Measurements from ENCODE around the gene PFKL.
"Not testable (repeated sequence)": the region's sequence is repeated elsewhere in the genome, so short reads cannot be mapped to it uniquely, and the experiment has no call there.

PFKL gene

GRCh38 chr21:44337941-44338895, 38.4 kb downstream of the PFKL start:
- peak overlapping the region; percentile 60 to 74 for H3K4me3 ChIP-seq (ENCODE audit: low read length in 2 of 2)
- peaks cover 19% of the 10 kb centered on the region for H3K4me1 ChIP-seq (ENCODE audit: control insufficient read depth, insufficient read depth, low read length)
- H3K9ac ChIP-seq (ENCODE audit: low read length in 2 of 2), result peak overlapping the region; percentile 42 to 54
- peak overlapping the region; percentile 78 for H3K27ac ChIP-seq (ENCODE audit: low read length)
- H3K36me3 ChIP-seq (ENCODE audit: control insufficient read depth in 2 of 2, insufficient read depth in 2 of 2, low read length in 2 of 2), result peaks cover 5% of the 10 kb centered on the region in 2 donors
- H3K9me3 ChIP-seq (ENCODE audit: control insufficient read depth in 2 of 2, low read length in 2 of 2), result no peaks in the 10 kb centered on the region
- H3K27me3 ChIP-seq (ENCODE audit: control insufficient read depth in 1 of 2, insufficient read depth in 2 of 2, low read length in 2 of 2), result no peaks in the 10 kb centered on the region

DNA sequence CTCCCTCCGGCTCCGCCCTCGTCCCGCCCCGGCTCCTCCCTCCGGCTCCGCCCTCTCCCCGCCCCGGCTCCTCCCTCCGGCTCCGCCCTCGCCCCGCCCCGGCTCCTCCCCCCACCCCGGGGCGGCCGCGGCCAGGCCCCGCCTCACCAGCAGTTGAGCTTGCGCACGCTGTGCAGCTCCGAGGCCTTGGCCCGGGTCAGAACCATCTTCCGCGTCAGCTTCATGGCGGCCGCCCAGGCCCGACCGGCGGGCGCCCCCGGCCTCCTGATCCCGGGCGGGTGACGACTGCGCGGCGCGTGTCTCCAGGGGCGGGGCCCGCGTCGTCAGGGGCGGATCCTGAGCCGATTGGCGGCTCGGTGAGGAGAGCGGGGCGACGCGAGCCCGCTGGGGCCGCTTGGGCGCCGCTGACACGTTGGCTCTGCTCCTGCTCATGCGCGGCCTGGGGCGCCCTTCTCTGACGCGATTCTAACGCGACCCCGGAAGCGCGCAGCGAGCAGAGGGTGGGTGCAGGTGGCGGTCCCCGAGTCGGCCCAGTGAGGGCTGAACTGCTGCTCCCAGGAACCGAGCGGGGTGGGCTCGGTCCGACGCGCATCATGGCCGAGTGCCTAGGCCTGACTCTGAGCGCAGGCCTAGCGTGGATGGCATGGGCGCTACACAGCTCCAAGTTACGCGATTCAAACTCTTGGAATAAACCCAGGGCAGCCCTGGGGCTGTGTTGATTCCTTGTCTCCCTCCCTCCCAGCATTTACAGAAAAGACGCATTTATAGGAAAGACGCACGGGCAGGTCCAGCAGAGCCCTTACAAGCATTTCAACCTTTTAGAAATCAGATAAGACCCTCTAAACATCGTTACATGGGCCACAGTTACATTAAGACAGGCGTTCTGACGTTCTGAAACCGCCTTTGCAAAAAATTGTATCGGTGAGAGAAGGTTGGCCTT, 39.4 kb downstream of the PFKL start, which contains the start of gene CFAP410:
Gene CFAP410 (minus strand): TSS at position 420 of the 940 bp plus-strand sequence. CDS start 196 bp downstream, at position 224.
- H3K9ac ChIP-seq (ENCODE audit: low read length in 2 of 2), result peak within 1 kb of the TSS; percentile 93 to 98
- H3K27me3 ChIP-seq (ENCODE audit: control insufficient read depth in 1 of 2, insufficient read depth in 2 of 2, low read length in 2 of 2), result no peaks in the 10 kb centered on the region
- H3K4me3 ChIP-seq (ENCODE audit: low read length in 2 of 2), result peak within 1 kb of the TSS; percentile 88 to 97
- peak within 1 kb of the TSS; percentile 98 for H3K27ac ChIP-seq (ENCODE audit: low read length)
- no peaks in the 10 kb centered on the region for H3K9me3 ChIP-seq (ENCODE audit: control insufficient read depth in 2 of 2, low read length in 2 of 2)
- H3K4me1 ChIP-seq (ENCODE audit: control insufficient read depth, insufficient read depth, low read length), result peaks cover 19% of the 10 kb centered on the region
- peaks cover 5% of the 10 kb centered on the region in 2 donors for H3K36me3 ChIP-seq (ENCODE audit: control insufficient read depth in 2 of 2, insufficient read depth in 2 of 2, low read length in 2 of 2)

DNA sequence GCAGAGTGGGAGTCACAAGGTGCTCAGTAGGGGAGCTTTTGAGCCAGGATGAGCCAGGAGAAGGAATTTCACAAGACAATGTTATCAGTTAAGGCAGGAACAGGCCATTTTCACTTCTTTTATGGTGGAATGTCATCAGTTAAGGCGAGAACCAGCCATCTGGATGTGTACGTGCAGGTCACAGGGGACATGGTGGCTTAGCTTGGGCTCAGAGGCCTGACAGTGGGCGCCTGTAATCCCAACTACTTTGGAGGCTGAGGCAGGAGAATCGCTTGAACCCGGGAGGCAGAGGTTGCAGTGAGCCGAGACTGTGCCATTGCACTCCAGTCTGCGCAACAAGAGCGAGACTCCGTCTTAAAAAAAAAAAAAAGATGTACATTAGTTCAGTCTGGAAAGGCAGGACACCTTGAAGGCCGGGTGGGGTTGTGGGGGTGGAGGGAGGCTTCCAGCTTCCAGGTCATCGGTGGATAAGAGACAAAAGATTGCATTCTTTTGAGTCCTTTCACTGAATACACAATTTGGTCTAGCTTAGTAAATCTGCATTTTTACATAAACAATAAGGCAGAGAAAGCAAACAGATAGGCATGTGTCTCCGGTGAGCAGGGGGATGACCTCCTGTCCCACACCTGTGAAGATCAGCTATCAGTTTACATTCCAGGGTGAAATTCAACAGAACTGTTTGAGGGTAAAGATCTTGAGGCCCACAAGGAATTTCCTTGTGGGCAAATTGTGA, 42.0 kb downstream of the PFKL start:
- H3K4me3 ChIP-seq (ENCODE audit: low read length in 2 of 2), result not testable (repeated sequence)

DNA sequence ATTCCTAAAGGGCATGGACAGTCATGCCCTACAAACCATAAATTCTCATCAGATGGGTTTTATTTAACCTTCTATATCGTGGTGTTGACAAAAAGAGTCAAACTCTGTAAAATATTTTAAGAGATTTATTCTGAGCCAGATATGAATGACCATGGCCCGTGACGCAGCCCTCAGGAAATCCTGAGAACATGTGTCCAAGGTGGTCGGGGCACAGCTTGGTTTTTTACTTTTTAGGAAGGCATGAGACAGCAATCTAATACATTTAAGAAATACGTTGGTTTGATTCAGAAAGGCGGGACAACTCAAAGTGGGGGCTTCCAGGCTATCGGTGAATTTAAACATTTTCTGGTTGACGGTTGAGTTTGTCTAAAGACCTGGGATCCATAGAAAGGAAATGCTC, 43.1 kb downstream of the PFKL start:
- not testable (repeated sequence) for H3K9ac ChIP-seq (ENCODE audit: low read length in 2 of 2); H3K4me3 ChIP-seq (ENCODE audit: low read length in 2 of 2); H3K27ac ChIP-seq (ENCODE audit: low read length); H3K27me3 ChIP-seq (ENCODE audit: control insufficient read depth in 1 of 2, insufficient read depth in 2 of 2, low read length in 2 of 2); H3K36me3 ChIP-seq (ENCODE audit: control insufficient read depth in 2 of 2, insufficient read depth in 2 of 2, low read length in 2 of 2); H3K9me3 ChIP-seq (ENCODE audit: control insufficient read depth in 2 of 2, low read length in 2 of 2)
- peaks cover 15% of the 10 kb centered on the region for H3K4me1 ChIP-seq (ENCODE audit: control insufficient read depth, insufficient read depth, low read length)

More for the DNA sequence above, 42.0 kb downstream of the PFKL start:
- not testable (repeated sequence) for H3K27ac ChIP-seq (ENCODE audit: low read length); H3K9me3 ChIP-seq (ENCODE audit: control insufficient read depth in 2 of 2, low read length in 2 of 2); H3K36me3 ChIP-seq (ENCODE audit: control insufficient read depth in 2 of 2, insufficient read depth in 2 of 2, low read length in 2 of 2); H3K9ac ChIP-seq (ENCODE audit: low read length in 2 of 2); H3K27me3 ChIP-seq (ENCODE audit: control insufficient read depth in 1 of 2, insufficient read depth in 2 of 2, low read length in 2 of 2)
- peaks cover 19% of the 10 kb centered on the region for H3K4me1 ChIP-seq (ENCODE audit: control insufficient read depth, insufficient read depth, low read length)

- Histone ChIP-seq H3K27ac (ENCODE audit: low read length) (no peak overlapping the region), H3K9ac (ENCODE audit: low read length in 2 of 2) (no peak overlapping the region), H3K27me3 (ENCODE audit: control insufficient read depth in 1 of 2, insufficient read depth in 2 of 2, low read length in 2 of 2) (peaks cover 15 to 16% of the 10 kb centered on the region in 2 donors), H3K9me3 (ENCODE audit: control insufficient read depth in 2 of 2, low read length in 2 of 2) (no peaks in the 10 kb centered on the region), H3K4me1 (ENCODE audit: control insufficient read depth, insufficient read depth, low read length) (peaks cover 7% of the 10 kb centered on the region), H3K36me3 (ENCODE audit: control insufficient read depth in 2 of 2, insufficient read depth in 2 of 2, low read length in 2 of 2) (no peaks in the 10 kb centered on the region), H3K4me3 (ENCODE audit: low read length in 2 of 2) (no peak overlapping the region)
Measured at GRCh38 chr21:44344541-44345183, 44.8 kb downstream of the PFKL start.

DNA sequence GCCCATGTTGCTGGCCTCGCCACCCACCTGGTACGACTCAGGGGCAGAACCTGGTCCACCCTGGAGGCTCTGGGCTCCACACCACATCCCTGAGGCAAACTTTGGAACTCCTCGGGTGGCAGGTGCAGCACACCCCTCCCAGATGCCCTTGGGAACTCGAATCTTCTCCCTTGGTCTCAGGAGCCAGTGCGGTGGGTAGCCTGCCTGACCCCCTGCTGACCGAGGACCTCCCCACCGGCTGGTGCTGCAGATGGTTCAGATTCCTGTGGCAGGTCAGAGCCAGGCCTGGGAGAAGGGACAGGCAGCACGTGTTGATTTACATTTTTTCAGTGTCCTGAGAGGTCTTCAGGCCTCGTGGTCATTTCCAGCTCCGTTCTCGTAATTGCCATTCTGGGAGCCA, 45.6 kb downstream of the PFKL start:
- no peak overlapping the region for H3K9ac ChIP-seq (ENCODE audit: low read length in 2 of 2)
- H3K9me3 ChIP-seq (ENCODE audit: control insufficient read depth in 2 of 2, low read length in 2 of 2), result no peaks in the 10 kb centered on the region
- H3K4me1 ChIP-seq (ENCODE audit: control insufficient read depth, insufficient read depth, low read length), result peaks cover 6% of the 10 kb centered on the region
- H3K27me3 ChIP-seq (ENCODE audit: control insufficient read depth in 1 of 2, insufficient read depth in 2 of 2, low read length in 2 of 2), result peaks cover 18 to 19% of the 10 kb centered on the region in 2 donors
- no peaks in the 10 kb centered on the region for H3K36me3 ChIP-seq (ENCODE audit: control insufficient read depth in 2 of 2, insufficient read depth in 2 of 2, low read length in 2 of 2)
- no peak overlapping the region for H3K27ac ChIP-seq (ENCODE audit: low read length)
- H3K4me3 ChIP-seq (ENCODE audit: low read length in 2 of 2), result no peak overlapping the region

GRCh38 chr21:44347911-44348451, 48.1 kb downstream of the PFKL start:
- Histone ChIP-seq H3K27me3 (ENCODE audit: control insufficient read depth in 1 of 2, insufficient read depth in 2 of 2, low read length in 2 of 2) (peaks cover 24 to 33% of the 10 kb centered on the region in 2 donors), H3K9me3 (ENCODE audit: control insufficient read depth in 2 of 2, low read length in 2 of 2) (no peaks in the 10 kb centered on the region), H3K4me1 (ENCODE audit: control insufficient read depth, insufficient read depth, low read length) (peaks cover 6% of the 10 kb centered on the region), H3K27ac (ENCODE audit: low read length) (no peak overlapping the region), H3K9ac (ENCODE audit: low read length in 2 of 2) (no peak overlapping the region), H3K36me3 (ENCODE audit: control insufficient read depth in 2 of 2, insufficient read depth in 2 of 2, low read length in 2 of 2) (no peaks in the 10 kb centered on the region), H3K4me3 (ENCODE audit: low read length in 2 of 2) (no peak overlapping the region)

- H3K4me3 ChIP-seq (ENCODE audit: low read length in 2 of 2), result no peak overlapping the region
- H3K4me1 ChIP-seq (ENCODE audit: control insufficient read depth, insufficient read depth, low read length), result peaks cover 7% of the 10 kb centered on the region
- H3K9me3 ChIP-seq (ENCODE audit: control insufficient read depth in 2 of 2, low read length in 2 of 2), result no peaks in the 10 kb centered on the region
- no peak overlapping the region for H3K27ac ChIP-seq (ENCODE audit: low read length)
- no peak overlapping the region for H3K9ac ChIP-seq (ENCODE audit: low read length in 2 of 2)
- H3K36me3 ChIP-seq (ENCODE audit: control insufficient read depth in 2 of 2, insufficient read depth in 2 of 2, low read length in 2 of 2), result no peaks in the 10 kb centered on the region
- peaks cover 24 to 33% of the 10 kb centered on the region in 2 donors for H3K27me3 ChIP-seq (ENCODE audit: control insufficient read depth in 1 of 2, insufficient read depth in 2 of 2, low read length in 2 of 2)
Measured at GRCh38 chr21:44348861-44349260, 49.0 kb downstream of the PFKL start.

GRCh38 chr21:44349416-44349846, 49.6 kb downstream of the PFKL start:
- Histone ChIP-seq H3K4me1 (ENCODE audit: control insufficient read depth, insufficient read depth, low read length) (peaks cover 7% of the 10 kb centered on the region), H3K9ac (ENCODE audit: low read length in 2 of 2) (no peak overlapping the region), H3K27me3 (ENCODE audit: control insufficient read depth in 1 of 2, insufficient read depth in 2 of 2, low read length in 2 of 2) (peaks cover 24 to 33% of the 10 kb centered on the region in 2 donors), H3K4me3 (ENCODE audit: low read length in 2 of 2) (no peak overlapping the region), H3K9me3 (ENCODE audit: control insufficient read depth in 2 of 2, low read length in 2 of 2) (no peaks in the 10 kb centered on the region), H3K27ac (ENCODE audit: low read length) (no peak overlapping the region), H3K36me3 (ENCODE audit: control insufficient read depth in 2 of 2, insufficient read depth in 2 of 2, low read length in 2 of 2) (no peaks in the 10 kb centered on the region)

Measured in stomach smooth muscle (tissue), 2 donors.